Kidney (tissue), 14 donors: ENCODE results near the gene SPATA12. TPM values are rescaled to one million over a fixed set of nuclear protein-coding genes. Genes with fewer than 3 reads are reported as not detected.

Source experiments
- DNase-seq, 5 donors: peaks; one replicate each; pipeline ENCODE4 v3.0.0-alpha.2; 2013 to 2020
- FAIRE-seq: peaks from 2 replicates; lab custom pipeline; 2012; peaks lifted over from hg19 to GRCh38; lab: Jason Lieb, UNC
- H3K27ac ChIP-seq, 2 donors: one replicate each; pipeline ENCODE4 v1.7.0; 2013; ENCODE audit warnings: low read depth in 2 of 2, low read length in 2 of 2, inconsistent platforms in 1 of 2
- H3K27me3 ChIP-seq: one replicate; pipeline ENCODE4 v1.7.1; 2013; ENCODE audit warnings: low read length, inconsistent platforms; ENCODE audit not compliant: control insufficient read depth, insufficient read depth
- H3K36me3 ChIP-seq, 3 donors: one replicate each; pipeline versions ENCODE4 v1.7.0 to v1.7.1; 2013; ENCODE audit warnings: low read length in 3 of 3, control low read depth in 1 of 3, inconsistent platforms in 1 of 3; ENCODE audit not compliant: insufficient read depth in 3 of 3, control insufficient read depth in 2 of 3
- H3K4me1 ChIP-seq, 3 donors: one replicate each; pipeline versions ENCODE4 v1.7.0 to v1.7.1; 2013; ENCODE audit warnings: low read length in 3 of 3, inconsistent platforms in 1 of 3, low read depth in 1 of 3; ENCODE audit not compliant: control insufficient read depth in 2 of 3, insufficient read depth in 2 of 3
- H3K4me3 ChIP-seq, 3 donors: one replicate each; pipeline versions ENCODE4 v1.7.0 to v1.8.1; 2013; ENCODE audit warnings: low read length in 3 of 3, control low read depth in 1 of 3, inconsistent platforms in 1 of 3
- H3K9ac ChIP-seq, 3 donors: one replicate each; pipeline versions ENCODE4 v1.7.0 to v1.7.1; 2013; ENCODE audit warnings: low read length in 3 of 3, control low read depth in 1 of 3, inconsistent platforms in 1 of 3
- H3K9me3 ChIP-seq, 3 donors: one replicate each; pipeline versions ENCODE4 v1.7.0 to v1.7.1; 2013; ENCODE audit warnings: low read length in 3 of 3, control low read depth in 1 of 3, inconsistent platforms in 1 of 3; ENCODE audit not compliant: control insufficient read depth in 2 of 3, insufficient read depth in 1 of 3
- CTCF ChIP-seq: IDR thresholded peaks from 3 replicates; pipeline ENCODE4 v1.5.1; 2012; ENCODE audit warnings: mild to moderate bottlenecking, moderate library complexity, borderline replicate concordance; ENCODE audit not compliant: insufficient read depth; ENCODE audit errors: extremely low read depth
- intact Hi-C: fragments of 100-400 bp; cut with DNase I; formaldehyde crosslinking; loops from one replicate; pipeline ENCODE4 v1.11.1; 2022
- polyA plus RNA-seq: library from polyadenylated mRNA; stranded (reverse); fragments of 350-450 nt; fragmentation: Illumina TruSeq; extraction: RNeasy Lipid Tissue Mini Kit (QIAGEN cat#74804); gene quantifications from one replicate; pipeline ENCODE4 v1.2.3, GENCODE V29; 2014; ENCODE audit warnings: low read depth, low replicate concordance; ENCODE audit not compliant: insufficient read depth
- total RNA-seq: library from RNA; stranded (reverse); fragmentation: NEBNext Ultra II Directional; extraction: Animal tissue kit (Norgen Biotek cat#: 25700); gene quantifications from one replicate; pipeline ENCODE4 v1.2.1, GENCODE V29; 2021
- donor health status: control.
- donor health status: control.
- donor health status: control.
- donor health status: control.
- donor health status: control.
- donor health status: DM: yes; HTN: yes; CAD: no.
- donor health status: Normal renal cell carcinoma (clear cell type).

Gene SPATA12
- total and polyA plus RNA-seq, 2 donors from 2014 or later, result not detected

DNA sequence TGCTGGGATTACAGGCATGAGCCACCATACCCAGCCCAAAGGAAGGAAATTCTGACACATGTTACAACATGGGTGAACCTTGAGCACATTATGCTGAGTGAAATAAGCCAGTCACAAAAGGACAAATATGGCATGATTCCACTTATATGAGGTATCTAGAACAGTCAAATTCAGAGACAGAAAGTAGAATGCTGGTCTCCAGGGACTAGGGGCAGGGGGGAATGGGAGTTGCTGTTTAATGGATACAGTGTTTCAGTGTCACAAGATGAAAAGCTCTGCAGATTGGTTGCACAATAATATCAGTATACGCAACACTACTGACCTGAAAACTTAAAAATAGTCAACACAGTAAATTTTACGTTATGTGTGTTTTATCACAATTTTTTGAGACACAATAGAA lies 4.1 kb downstream of the SPATA12 start:
- Histone ChIP-seq H3K36me3 (no peaks in the 10 kb centered on the region), H3K4me1 (peaks cover 0 to 6% (median 5%) of the 10 kb centered on the region in 3 donors), H3K4me3 (no peak overlapping the region), H3K9ac (no peak overlapping the region), H3K9me3 (no peaks in the 10 kb centered on the region), H3K27me3 (no peaks in the 10 kb centered on the region), H3K27ac (no peak overlapping the region)
- TF ChIP-seq CTCF, result no peak
- DNase-seq, result no peak
- FAIRE-seq, result no peak
- intact Hi-C loops, result no loop called here

GRCh38 chr3:57065588-57065987 lies 5.1 kb downstream of the SPATA12 start:
- no peak overlapping the region for H3K27ac ChIP-seq
- no peaks in the 10 kb centered on the region for H3K27me3 ChIP-seq
- no peaks in the 10 kb centered on the region for H3K9me3 ChIP-seq
- H3K4me1 ChIP-seq, result peaks cover 0 to 5% (median 4%) of the 10 kb centered on the region in 3 donors
- no peaks in the 10 kb centered on the region for H3K36me3 ChIP-seq
- no peak for TF ChIP-seq CTCF
- no peak overlapping the region for H3K4me3 ChIP-seq
- no peak overlapping the region for H3K9ac ChIP-seq
- intact Hi-C loops, result no loop called here
- peak in 1 of 5 donors; percentile 10 for DNase-seq
- no peak for FAIRE-seq

DNA sequence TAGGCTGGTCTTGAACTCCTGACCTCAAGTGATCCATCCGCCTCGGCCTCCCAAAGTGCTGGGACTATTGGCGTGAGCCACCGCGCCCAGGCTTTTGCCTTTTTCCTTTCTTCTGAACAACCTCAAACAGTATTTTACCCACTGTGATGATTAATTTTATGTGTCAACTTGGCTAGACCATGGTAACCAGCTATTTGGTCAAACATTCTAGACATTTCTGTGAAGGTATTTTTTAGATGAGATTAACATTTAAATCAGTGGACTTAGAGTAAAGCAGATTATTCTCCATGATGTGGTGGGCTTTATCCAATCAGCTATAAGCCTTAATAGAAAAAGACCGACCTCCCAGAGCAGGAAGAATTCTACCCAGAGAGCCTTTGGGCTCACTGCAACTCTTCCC lies 6.0 kb downstream of the SPATA12 start:
- no peak for TF ChIP-seq CTCF
- DNase-seq, result peak in 1 of 5 donors; percentile 22
- FAIRE-seq, result no peak
- H3K27me3 ChIP-seq, result no peaks in the 10 kb centered on the region
- no peak overlapping the region for H3K9ac ChIP-seq
- H3K9me3 ChIP-seq, result no peaks in the 10 kb centered on the region
- H3K4me3 ChIP-seq, result no peak overlapping the region
- H3K4me1 ChIP-seq, result peaks cover 0 to 5% (median 4%) of the 10 kb centered on the region in 3 donors
- intact Hi-C loops, result no loop called here
- no peaks in the 10 kb centered on the region for H3K36me3 ChIP-seq
- H3K27ac ChIP-seq, result no peak overlapping the region
